NCI-H2107 (cell line): ENCODE measurements around the gene BNIP2.
"Not testable (repeated sequence)": the region's sequence is repeated elsewhere in the genome, so short reads cannot be mapped to it uniquely, and the experiment has no call there.

ENCODE experiments used
- DNase-seq: peaks from one replicate; lab custom pipeline; 2025; lab: John Stamatoyannopoulos, UW

Gene BNIP2

GRCh38 chr15:59688423-59688781 is 718 bp downstream of the BNIP2 start:
- DNase-seq: no peak

GRCh38 chr15:59687836-59688235 is 1.3 kb downstream of the BNIP2 start:
- no peak for DNase-seq

GRCh38 chr15:59686389-59686788 is 2.7 kb downstream of the BNIP2 start:
- no peak for DNase-seq

- no peak for DNase-seq
Observed at GRCh38 chr15:59685737-59686297, 3.3 kb downstream of the BNIP2 start.

GRCh38 chr15:59680870-59681269 is 8.2 kb downstream of the BNIP2 start:
- DNase-seq: no peak

- DNase-seq: no peak
Observed at GRCh38 chr15:59680346-59680745, 8.8 kb downstream of the BNIP2 start.

GRCh38 chr15:59678620-59679019 is 10.5 kb downstream of the BNIP2 start:
- DNase-seq: no peak

GRCh38 chr15:59678172-59678571 is 10.9 kb downstream of the BNIP2 start:
- no peak for DNase-seq

- no peak for DNase-seq
Observed at GRCh38 chr15:59676565-59676964, 12.6 kb downstream of the BNIP2 start.

- no peak for DNase-seq
Observed at GRCh38 chr15:59674361-59674877, 14.7 kb downstream of the BNIP2 start.

- DNase-seq: no peak
Observed at GRCh38 chr15:59668556-59668955, 20.6 kb downstream of the BNIP2 start.

- no peak for DNase-seq
Observed at GRCh38 chr15:59662260-59662659, 26.9 kb downstream of the BNIP2 start.

GRCh38 chr15:59659366-59659765 is 29.8 kb downstream of the BNIP2 start:
- no peak for DNase-seq

GRCh38 chr15:59657635-59658125 is 31.4 kb downstream of the BNIP2 start:
- DNase-seq: no peak

- DNase-seq: peak; percentile 75
Observed at GRCh38 chr15:59656897-59657634, 32.1 kb downstream of the BNIP2 start, which contains the start of gene GTF2A2. Gene GTF2A2, minus strand, starts transcription at chr15:59657515. Its CDS starts 5,238 bp downstream, at chr15:59652277.

- no peak for DNase-seq
Observed at GRCh38 chr15:59654046-59654445, 35.1 kb downstream of the BNIP2 start.

- DNase-seq: no peak
Observed at GRCh38 chr15:59649603-59650002, 39.5 kb downstream of the BNIP2 start.

- no peak for DNase-seq
Observed at GRCh38 chr15:59647085-59647484, 42.0 kb downstream of the BNIP2 start.

- DNase-seq: no peak
Observed at GRCh38 chr15:59646277-59646676, 42.8 kb downstream of the BNIP2 start.

- DNase-seq: not testable (repeated sequence)
Observed at GRCh38 chr15:59645812-59646211, 43.3 kb downstream of the BNIP2 start.

GRCh38 chr15:59644756-59645155 is 44.4 kb downstream of the BNIP2 start:
- no peak for DNase-seq

GRCh38 chr15:59642351-59642750 is 46.8 kb downstream of the BNIP2 start:
- no peak for DNase-seq

- DNase-seq: not testable (repeated sequence)
Observed at GRCh38 chr15:59637507-59637906, 51.6 kb downstream of the BNIP2 start.
